GM21825 (cell line): ENCODE measurements around the gene NCK1.

Experiments used
- ATAC-seq: cut with Tn5 transposase; IDR thresholded peaks from one replicate; pipeline ENCODE4 v1.9.1; 2021; ENCODE audit warnings: mild to moderate bottlenecking, moderate library complexity; ENCODE audit not compliant: unreplicated experiment

NCK1 gene

GRCh38 chr3:136905549-136905948 is 43.5 kb downstream of the NCK1 start:
- ATAC-seq: no peak

GRCh38 chr3:136906725-136907124 is 44.7 kb downstream of the NCK1 start:
- no peak for ATAC-seq

- ATAC-seq: no peak
Observed at GRCh38 chr3:136908297-136908696, 46.3 kb downstream of the NCK1 start.

GRCh38 chr3:136909187-136909586 is 47.2 kb downstream of the NCK1 start:
- ATAC-seq: no peak

- ATAC-seq: no peak
Observed at GRCh38 chr3:136910697-136911096, 48.7 kb downstream of the NCK1 start.

- ATAC-seq: no peak
Observed at GRCh38 chr3:136913168-136913567, 51.2 kb downstream of the NCK1 start.

GRCh38 chr3:136914739-136915138 is 52.7 kb downstream of the NCK1 start:
- ATAC-seq: no peak

- no peak for ATAC-seq
Observed at GRCh38 chr3:136916223-136916622, 54.2 kb downstream of the NCK1 start.

- no peak for ATAC-seq
Observed at GRCh38 chr3:136919799-136920580, 58.0 kb downstream of the NCK1 start.

- ATAC-seq: no peak
Observed at GRCh38 chr3:136920904-136921611, 59.0 kb downstream of the NCK1 start.

GRCh38 chr3:136925425-136926190 is 63.6 kb downstream of the NCK1 start:
- no peak for ATAC-seq

- no peak for ATAC-seq
Observed at GRCh38 chr3:136928240-136928639, 66.2 kb downstream of the NCK1 start.

- no peak for ATAC-seq
Observed at GRCh38 chr3:136929977-136930670, 68.1 kb downstream of the NCK1 start.

- ATAC-seq: no peak
Observed at GRCh38 chr3:136931606-136932005, 69.6 kb downstream of the NCK1 start.

GRCh38 chr3:136932523-136932922 is 70.5 kb downstream of the NCK1 start:
- ATAC-seq: peak; percentile 57

- ATAC-seq: no peak
Observed at GRCh38 chr3:136932978-136933772, 71.2 kb downstream of the NCK1 start.

GRCh38 chr3:136937175-136937574 is 75.2 kb downstream of the NCK1 start:
- no peak for ATAC-seq

GRCh38 chr3:136937851-136938250 is 75.8 kb downstream of the NCK1 start:
- ATAC-seq: no peak

GRCh38 chr3:136938334-136938733 is 76.3 kb downstream of the NCK1 start:
- no peak for ATAC-seq

GRCh38 chr3:136939489-136939888 is 77.5 kb downstream of the NCK1 start:
- no peak for ATAC-seq
